Nephron (organoid): ENCODE data around the gene DENND4B.

Experiments
- H3K27ac Mint-ChIP-seq, 3 experiments: 2 replicates each; pipeline ENCODE4 v1.8.0; 2020; ENCODE audit warnings: mixed read lengths in 3 of 3, mild to moderate bottlenecking in 2 of 3, moderate library complexity in 1 of 3
- H3K27me3 Mint-ChIP-seq: 2 replicates; pipeline ENCODE4 v1.8.0; 2021; ENCODE audit warnings: low read depth, mild to moderate bottlenecking, moderate library complexity, mixed read lengths
- H3K36me3 Mint-ChIP-seq: 2 replicates; pipeline ENCODE4 v1.8.0; 2020; ENCODE audit warnings: low read depth, mixed read lengths
- H3K4me1 Mint-ChIP-seq: 2 replicates; pipeline ENCODE4 v1.8.0; 2020; ENCODE audit warnings: mixed read lengths
- H3K4me3 Mint-ChIP-seq, 3 experiments: 2 replicates each; pipeline ENCODE4 v1.8.0; 2020; ENCODE audit warnings: mild to moderate bottlenecking in 3 of 3, mixed read lengths in 3 of 3, moderate library complexity in 2 of 3
- H3K9me3 Mint-ChIP-seq: 2 replicates; pipeline ENCODE4 v1.8.0; 2020; ENCODE audit warnings: mixed read lengths
- TF ChIP-seq, protein P1 (sequence below), 3 experiments: fragments of 200-600 bp; sonication (generic); IDR thresholded peaks; one replicate each; pipeline ENCODE4 v1.5.0; 2021; ENCODE audit warnings: antibody characterized with exemption in 3 of 3; ENCODE audit not compliant: unreplicated experiment in 3 of 3

The DENND4B gene, protein sequence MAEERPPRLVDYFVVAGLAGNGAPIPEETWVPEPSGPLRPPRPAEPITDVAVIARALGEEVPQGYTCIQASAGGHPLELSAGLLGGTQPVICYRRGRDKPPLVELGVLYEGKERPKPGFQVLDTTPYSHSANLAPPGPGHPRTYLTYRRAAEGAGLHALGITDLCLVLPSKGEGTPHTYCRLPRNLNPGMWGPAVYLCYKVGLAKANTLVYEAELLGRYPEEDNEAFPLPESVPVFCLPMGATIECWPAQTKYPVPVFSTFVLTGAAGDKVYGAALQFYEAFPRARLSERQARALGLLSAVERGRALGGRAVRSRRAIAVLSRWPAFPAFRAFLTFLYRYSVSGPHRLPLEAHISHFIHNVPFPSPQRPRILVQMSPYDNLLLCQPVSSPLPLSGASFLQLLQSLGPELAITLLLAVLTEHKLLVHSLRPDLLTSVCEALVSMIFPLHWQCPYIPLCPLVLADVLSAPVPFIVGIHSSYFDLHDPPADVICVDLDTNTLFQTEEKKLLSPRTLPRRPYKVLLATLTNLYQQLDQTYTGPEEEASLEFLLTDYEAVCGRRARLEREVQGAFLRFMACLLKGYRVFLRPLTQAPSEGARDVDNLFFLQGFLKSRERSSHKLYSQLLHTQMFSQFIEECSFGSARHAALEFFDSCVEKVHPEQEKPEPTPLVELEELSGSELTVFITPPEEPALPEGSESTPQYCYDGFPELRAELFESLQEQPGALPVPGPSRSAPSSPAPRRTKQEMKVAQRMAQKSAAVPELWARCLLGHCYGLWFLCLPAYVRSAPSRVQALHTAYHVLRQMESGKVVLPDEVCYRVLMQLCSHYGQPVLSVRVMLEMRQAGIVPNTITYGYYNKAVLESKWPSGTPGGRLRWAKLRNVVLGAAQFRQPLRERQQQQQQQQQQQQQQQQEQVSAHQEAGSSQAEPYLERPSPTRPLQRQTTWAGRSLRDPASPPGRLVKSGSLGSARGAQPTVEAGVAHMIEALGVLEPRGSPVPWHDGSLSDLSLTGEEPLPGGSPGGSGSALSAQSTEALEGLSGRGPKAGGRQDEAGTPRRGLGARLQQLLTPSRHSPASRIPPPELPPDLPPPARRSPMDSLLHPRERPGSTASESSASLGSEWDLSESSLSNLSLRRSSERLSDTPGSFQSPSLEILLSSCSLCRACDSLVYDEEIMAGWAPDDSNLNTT (N-terminal part only)

DNA sequence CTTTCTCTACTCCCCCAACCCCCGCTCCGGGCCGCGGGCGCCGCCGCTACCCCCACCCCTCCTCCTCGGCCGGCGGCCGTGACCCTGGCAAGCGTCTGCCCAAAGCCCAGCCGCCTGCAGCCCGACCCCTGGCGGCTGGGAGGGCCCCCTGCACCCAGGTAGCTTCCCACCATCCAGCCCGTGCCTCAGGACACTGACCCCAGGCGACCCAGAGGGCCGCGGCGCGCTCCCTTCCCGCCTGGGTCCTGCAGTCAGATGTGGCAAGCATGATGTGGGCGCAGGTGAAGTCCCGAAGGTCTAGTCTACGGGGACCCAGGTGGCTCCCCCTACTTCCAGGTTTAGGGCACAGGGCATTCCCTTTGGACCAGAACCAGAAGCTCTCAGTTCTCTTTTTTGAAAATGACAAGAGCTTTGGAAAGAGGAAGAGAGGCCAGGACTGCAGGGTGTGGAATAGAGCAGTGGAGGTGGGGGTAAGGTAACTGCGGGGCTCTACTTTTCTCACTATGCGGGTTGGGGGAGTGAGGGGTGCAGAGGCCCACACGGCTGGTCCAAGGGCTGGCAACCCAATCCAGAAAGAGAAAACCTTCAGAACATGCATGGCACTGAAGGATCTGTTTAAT is at the start of gene DENND4B:
TSS of gene DENND4B (minus strand) at position 97 of the 620 bp plus-strand sequence. CDS start 2,344 bp downstream, outside the sequence.
- Mint-ChIP-seq H3K36me3 (peaks cover 21% of the 10 kb centered on the region), H3K27me3 (no peaks in the 10 kb centered on the region), H3K9me3 (no peaks in the 10 kb centered on the region), H3K4me3 (peak within 1 kb of the TSS; percentile 89 to 97 (median 91)), H3K4me1 (peaks cover 10% of the 10 kb centered on the region), H3K27ac (peak within 1 kb of the TSS; percentile 63 to 91 (median 75))
- TF ChIP-seq, protein P1, sequence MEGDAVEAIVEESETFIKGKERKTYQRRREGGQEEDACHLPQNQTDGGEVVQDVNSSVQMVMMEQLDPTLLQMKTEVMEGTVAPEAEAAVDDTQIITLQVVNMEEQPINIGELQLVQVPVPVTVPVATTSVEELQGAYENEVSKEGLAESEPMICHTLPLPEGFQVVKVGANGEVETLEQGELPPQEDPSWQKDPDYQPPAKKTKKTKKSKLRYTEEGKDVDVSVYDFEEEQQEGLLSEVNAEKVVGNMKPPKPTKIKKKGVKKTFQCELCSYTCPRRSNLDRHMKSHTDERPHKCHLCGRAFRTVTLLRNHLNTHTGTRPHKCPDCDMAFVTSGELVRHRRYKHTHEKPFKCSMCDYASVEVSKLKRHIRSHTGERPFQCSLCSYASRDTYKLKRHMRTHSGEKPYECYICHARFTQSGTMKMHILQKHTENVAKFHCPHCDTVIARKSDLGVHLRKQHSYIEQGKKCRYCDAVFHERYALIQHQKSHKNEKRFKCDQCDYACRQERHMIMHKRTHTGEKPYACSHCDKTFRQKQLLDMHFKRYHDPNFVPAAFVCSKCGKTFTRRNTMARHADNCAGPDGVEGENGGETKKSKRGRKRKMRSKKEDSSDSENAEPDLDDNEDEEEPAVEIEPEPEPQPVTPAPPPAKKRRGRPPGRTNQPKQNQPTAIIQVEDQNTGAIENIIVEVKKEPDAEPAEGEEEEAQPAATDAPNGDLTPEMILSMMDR (IDR thresholded peaks at IDR 0.05; ENCODE audit: unreplicated experiment in 3 of 3) = peak; percentile 92 to 94 (median 93)

DNA sequence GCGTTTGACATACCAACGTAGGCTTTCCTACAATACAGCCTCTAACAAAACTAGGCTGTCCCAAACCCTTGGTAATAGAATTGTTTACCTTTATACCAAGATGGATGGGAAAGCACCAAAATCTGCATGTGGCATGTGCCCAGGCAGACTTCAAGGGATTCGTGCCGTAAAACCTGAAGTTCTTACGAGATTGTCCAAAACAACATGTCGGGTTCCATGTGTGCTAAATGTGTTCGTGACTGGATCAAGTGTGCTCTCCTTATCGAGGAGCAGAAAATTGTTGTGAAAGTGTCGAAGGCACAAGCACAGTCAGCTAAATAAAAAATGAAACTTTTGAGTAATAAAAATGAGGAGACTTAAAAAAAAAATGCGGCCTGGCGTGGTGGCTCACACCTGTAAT is 49.1 kb upstream of the DENND4B start:
- no peak overlapping the region for H3K27ac Mint-ChIP-seq
- H3K4me3 Mint-ChIP-seq = peak overlapping the region in 1 of 3 experiments; percentile 65
- H3K36me3 Mint-ChIP-seq = peaks cover 34% of the 10 kb centered on the region
- no peaks in the 10 kb centered on the region for H3K27me3 Mint-ChIP-seq
- H3K4me1 Mint-ChIP-seq = peaks cover 24% of the 10 kb centered on the region
- TF ChIP-seq, protein P1 (IDR thresholded peaks at IDR 0.05; ENCODE audit: unreplicated experiment in 3 of 3) = no peak
- no peaks in the 10 kb centered on the region for H3K9me3 Mint-ChIP-seq

DNA sequence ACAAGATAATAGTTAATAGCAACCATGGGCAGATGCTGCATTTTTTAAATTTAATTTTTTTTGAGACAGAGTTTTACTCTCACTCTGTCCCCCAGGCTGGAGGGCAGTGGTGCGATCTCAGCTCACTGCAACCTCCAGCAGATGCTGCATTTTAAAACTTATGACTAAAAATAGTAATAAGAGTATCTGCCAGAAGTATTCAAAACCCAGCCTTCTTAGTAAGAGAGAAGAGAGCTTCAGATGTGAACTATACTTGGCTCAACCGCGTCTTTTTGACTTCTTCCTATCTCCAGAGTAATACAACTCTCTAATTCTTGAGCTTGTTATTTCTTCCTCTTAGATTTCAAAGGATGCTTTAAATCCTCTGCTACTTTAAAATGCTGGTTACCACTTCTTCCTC is 48.7 kb upstream of the DENND4B start:
- H3K27me3 Mint-ChIP-seq = no peaks in the 10 kb centered on the region
- no peaks in the 10 kb centered on the region for H3K9me3 Mint-ChIP-seq
- H3K27ac Mint-ChIP-seq = no peak overlapping the region
- H3K36me3 Mint-ChIP-seq = peaks cover 34% of the 10 kb centered on the region
- H3K4me3 Mint-ChIP-seq = peak overlapping the region in 1 of 3 experiments; percentile 65
- TF ChIP-seq, protein P1 (IDR thresholded peaks at IDR 0.05; ENCODE audit: unreplicated experiment in 3 of 3) = no peak
- peaks cover 28% of the 10 kb centered on the region for H3K4me1 Mint-ChIP-seq

DNA sequence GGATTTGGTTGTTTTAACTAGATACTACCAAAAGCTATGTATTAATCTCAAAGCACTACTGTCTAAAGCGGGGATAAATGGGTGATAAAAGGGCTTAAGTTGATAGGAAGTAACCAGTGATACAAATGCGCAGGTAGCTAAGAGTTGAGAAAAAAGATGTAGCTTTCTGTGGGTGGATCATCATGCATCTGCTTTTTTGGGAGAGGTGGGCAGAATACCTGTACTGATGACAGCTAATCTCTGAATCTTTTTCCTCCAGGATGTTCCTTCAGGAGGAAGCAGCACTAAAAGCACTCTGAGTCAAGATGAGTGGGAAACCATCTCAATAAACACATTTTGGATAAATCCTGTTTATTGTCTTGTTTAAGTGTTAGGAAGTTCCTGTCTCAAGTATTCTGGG is 45.3 kb upstream of the DENND4B start:
- Mint-ChIP-seq H3K4me3 (peak overlapping the region; percentile 91 to 96 (median 92)), H3K36me3 (peaks cover 34% of the 10 kb centered on the region), H3K9me3 (no peaks in the 10 kb centered on the region), H3K27ac (peak overlapping the region; percentile 75 to 94 (median 85)), H3K4me1 (peaks cover 31% of the 10 kb centered on the region), H3K27me3 (no peaks in the 10 kb centered on the region)
- TF ChIP-seq, protein P1 (IDR thresholded peaks at IDR 0.05; ENCODE audit: unreplicated experiment in 3 of 3) = no peak

DNA sequence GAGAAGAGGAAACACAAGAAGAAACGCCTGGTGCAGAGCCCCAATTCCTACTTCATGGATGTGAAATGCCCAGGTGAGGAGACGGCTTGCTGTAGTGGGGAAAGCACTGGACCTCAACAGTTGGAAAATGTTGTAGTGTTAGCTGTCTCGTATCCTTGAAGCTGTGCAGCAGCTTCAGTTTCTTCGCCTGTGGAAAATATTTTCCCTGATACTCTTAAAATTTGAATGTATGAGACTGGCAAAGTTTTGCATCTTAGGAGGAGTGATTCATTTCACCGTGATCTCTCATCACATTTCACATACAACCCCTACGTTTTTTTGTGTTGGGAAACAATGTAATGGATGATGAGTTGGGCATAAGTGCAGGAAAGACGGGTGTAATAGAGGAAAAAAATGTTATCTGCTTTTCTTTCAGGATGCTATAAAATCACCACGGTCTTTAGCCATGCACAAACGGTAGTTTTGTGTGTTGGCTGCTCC is 44.7 kb upstream of the DENND4B start:
- peaks cover 34% of the 10 kb centered on the region for H3K36me3 Mint-ChIP-seq
- H3K27me3 Mint-ChIP-seq = no peaks in the 10 kb centered on the region
- H3K4me3 Mint-ChIP-seq = peak overlapping the region; percentile 91 to 96 (median 92)
- no peaks in the 10 kb centered on the region for H3K9me3 Mint-ChIP-seq
- peak overlapping the region; percentile 75 to 94 (median 85) for H3K27ac Mint-ChIP-seq
- TF ChIP-seq, protein P1 (IDR thresholded peaks at IDR 0.05; ENCODE audit: unreplicated experiment in 3 of 3) = no peak
- peaks cover 36% of the 10 kb centered on the region for H3K4me1 Mint-ChIP-seq
